Fibroblast of skin of scalp (primary cell): ENCODE data around the gene ERG.

ENCODE experiments used
- DNase-seq: peaks from one replicate; pipeline ENCODE4 v3.0.0-alpha.2; 2013

The ERG gene

GRCh38 chr21:38433471-38433870 lies 64.8 kb downstream of the ERG start:
- no peak for DNase-seq

GRCh38 chr21:38430401-38430984 lies 67.8 kb downstream of the ERG start:
- no peak for DNase-seq

- no peak for DNase-seq
Measured at GRCh38 chr21:38429011-38429410, 69.3 kb downstream of the ERG start.

GRCh38 chr21:38428211-38428610 lies 70.1 kb downstream of the ERG start:
- DNase-seq = no peak

GRCh38 chr21:38424305-38425019 lies 73.8 kb downstream of the ERG start:
- DNase-seq = no peak

- no peak for DNase-seq
Measured at GRCh38 chr21:38422082-38422481, 76.2 kb downstream of the ERG start.

- DNase-seq = no peak
Measured at GRCh38 chr21:38420140-38420539, 78.1 kb downstream of the ERG start.

GRCh38 chr21:38417726-38418125 lies 80.6 kb downstream of the ERG start:
- DNase-seq = no peak

GRCh38 chr21:38416791-38417190 lies 81.5 kb downstream of the ERG start:
- peak; percentile 19 for DNase-seq

GRCh38 chr21:38413958-38414548 lies 84.2 kb downstream of the ERG start:
- peak; percentile 60 for DNase-seq

- no peak for DNase-seq
Measured at GRCh38 chr21:38410466-38410865, 87.8 kb downstream of the ERG start.

- no peak for DNase-seq
Measured at GRCh38 chr21:38409907-38410306, 88.4 kb downstream of the ERG start.

GRCh38 chr21:38404177-38404576 lies 94.1 kb downstream of the ERG start:
- no peak for DNase-seq

GRCh38 chr21:38402795-38403194 lies 95.5 kb downstream of the ERG start:
- no peak for DNase-seq

GRCh38 chr21:38402291-38402690 lies 96.0 kb downstream of the ERG start:
- no peak for DNase-seq

- DNase-seq = no peak
Measured at GRCh38 chr21:38401191-38401926, 96.9 kb downstream of the ERG start.

- no peak for DNase-seq
Measured at GRCh38 chr21:38400195-38400919, 97.9 kb downstream of the ERG start.

- DNase-seq = no peak
Measured at GRCh38 chr21:38399103-38399502, 99.2 kb downstream of the ERG start.

- DNase-seq = no peak
Measured at GRCh38 chr21:38396325-38396724, 102.0 kb downstream of the ERG start.

- DNase-seq = no peak
Measured at GRCh38 chr21:38395581-38395980, 102.7 kb downstream of the ERG start.

- no peak for DNase-seq
Measured at GRCh38 chr21:38392661-38393060, 105.6 kb downstream of the ERG start.

GRCh38 chr21:38389896-38390295 lies 108.4 kb downstream of the ERG start:
- no peak for DNase-seq

- DNase-seq = peak; percentile 23
Measured at GRCh38 chr21:38389354-38389676, 109.0 kb downstream of the ERG start.
